Endothelial cell of umbilical vein (primary cell): ENCODE data around the gene SUPT3H. TPM values are rescaled to one million over a fixed set of nuclear protein-coding genes. Genes with fewer than 3 reads are reported as not detected.

Experiments
- BruUV-seq: library from RNA; stranded (reverse); fragments of 400-500 nt; replicated peaks from 2 replicates; lab custom pipeline; 2021; lab: Mats Ljungman, UMichigan
- CTCF ChIA-PET: fragments of 300-600, 350-600 bp; sonication (Branson Sonifier 250); formaldehyde crosslinking; loops from one replicate; lab custom pipeline; 2021; ENCODE audit warnings: antibody characterized with exemption, inconsistent platforms; lab: Charles Lee
- POLR2A ChIA-PET: fragments of 300-600, 350-600 bp; sonication (Branson Sonifier 250); formaldehyde crosslinking; loops from one replicate; lab custom pipeline; 2021; ENCODE audit warnings: antibody characterized with exemption, inconsistent platforms; lab: Charles Lee
- DNase-seq: peaks from one replicate; pipeline ENCODE4 v3.0.0-alpha.2; 2011; ENCODE audit warnings: low read depth, low spot score
- FAIRE-seq: peaks from 2 replicates; lab custom pipeline; 2011; peaks lifted over from hg19 to GRCh38; lab: Jason Lieb, UNC
- H2AFZ ChIP-seq: 2 replicates; pipeline ENCODE4 v1.6.0; 2012; ENCODE audit warnings: low read depth, low read length, control low read depth, inconsistent platforms
- H3K27ac ChIP-seq: 2 replicates; pipeline ENCODE4 v1.5.1; 2011; ENCODE audit warnings: low read depth, mild to moderate bottlenecking, control low read depth, low read length, moderate library complexity; ENCODE audit not compliant: insufficient read depth
- H3K27me3 ChIP-seq, 2 experiments: 2 replicates each; pipeline versions ENCODE4 v1.6.0 to v1.6.1; 2011; ENCODE audit warnings: low read length in 2 of 2, mixed read lengths in 1 of 2; ENCODE audit not compliant: control insufficient read depth in 2 of 2, insufficient read depth in 2 of 2
- H3K36me3 ChIP-seq, 2 experiments: 2 replicates in 1 of 2; 3 replicates in 1 of 2; pipeline ENCODE4 v1.5.1; 2011; ENCODE audit warnings: low read length in 2 of 2, mild to moderate bottlenecking in 1 of 2, moderate library complexity in 1 of 2; ENCODE audit not compliant: control insufficient read depth in 2 of 2, insufficient read depth in 2 of 2; ENCODE audit errors: extremely low read depth in 1 of 2
- H3K4me1 ChIP-seq: 3 replicates; pipeline ENCODE4 v1.5.1; 2011; ENCODE audit warnings: mild to moderate bottlenecking, low read length; ENCODE audit not compliant: control insufficient read depth, insufficient read depth; ENCODE audit errors: extremely low read depth
- H3K4me2 ChIP-seq: 2 replicates; pipeline ENCODE4 v1.6.1; 2011; ENCODE audit warnings: low read length, control low read depth, mixed read lengths; ENCODE audit not compliant: insufficient read depth
- H3K4me3 ChIP-seq, 3 experiments: fragments of 200-600 bp in 1 of 3; sonication (generic), shearing (Covaris generic) in 1 of 3; replicated peaks in 1 of 3; 2 replicates each; pipeline ENCODE4 v1.5.1; 2011 to 2016; ENCODE audit warnings: control low read depth in 3 of 3, low read length in 3 of 3, mild to moderate bottlenecking in 2 of 3, inconsistent platforms in 1 of 3, low read depth in 1 of 3, moderate library complexity in 1 of 3; ENCODE audit not compliant: insufficient read depth in 1 of 3
- H3K79me2 ChIP-seq: 2 replicates; pipeline ENCODE4 v1.6.0; 2012; ENCODE audit warnings: low read length, inconsistent platforms; ENCODE audit not compliant: control insufficient read depth, insufficient read depth
- H3K9ac ChIP-seq: replicated peaks from 2 replicates; pipeline ENCODE3; 2011; ENCODE audit warnings: low read length, control low read depth; ENCODE audit not compliant: insufficient read depth; ENCODE audit errors: extremely low read depth
- H3K9me1 ChIP-seq: replicated peaks from 3 replicates; pipeline ENCODE4 v1.6.0; 2011; ENCODE audit warnings: mild to moderate bottlenecking, low read length; ENCODE audit not compliant: control insufficient read depth, insufficient read depth; ENCODE audit errors: extremely low read depth
- H3K9me3 ChIP-seq: replicated peaks from 2 replicates; pipeline ENCODE4 v1.5.1; 2012; ENCODE audit warnings: low read length, inconsistent platforms; ENCODE audit not compliant: control insufficient read depth, insufficient read depth
- H4K20me1 ChIP-seq: replicated peaks from 2 replicates; pipeline ENCODE3; 2011; ENCODE audit warnings: mild to moderate bottlenecking, low read length; ENCODE audit not compliant: control insufficient read depth, insufficient read depth; ENCODE audit errors: extremely low read depth
- CTCF ChIP-seq, 2 donors: IDR thresholded peaks; 1 replicate in 1 of 2; 2 replicates in 1 of 2; pipeline ENCODE4 v1.5.1; 2011; ENCODE audit warnings: low read length in 2 of 2, mild to moderate bottlenecking in 2 of 2, moderate library complexity in 2 of 2, control low read depth in 1 of 2, inconsistent platforms in 1 of 2, low read depth in 1 of 2; ENCODE audit not compliant: insufficient read depth in 1 of 2; ENCODE audit errors: extremely low read depth in 1 of 2
- EZH2 ChIP-seq: IDR thresholded peaks from 2 replicates; pipeline ENCODE4 v1.6.1; 2012; ENCODE audit warnings: borderline replicate concordance, low read depth, mild to moderate bottlenecking, moderate library complexity, low read length, inconsistent platforms; ENCODE audit not compliant: severe bottlenecking
- FOS ChIP-seq: IDR thresholded peaks from 2 replicates; pipeline ENCODE4 v1.6.1; 2011; ENCODE audit warnings: mild to moderate bottlenecking, low read length, moderate library complexity, borderline replicate concordance; ENCODE audit not compliant: insufficient read depth
- GATA2 ChIP-seq: IDR thresholded peaks from 2 replicates; pipeline ENCODE4 v1.7.0; 2011; ENCODE audit warnings: low read depth, mild to moderate bottlenecking, moderate library complexity, mixed read lengths, low read length; ENCODE audit not compliant: insufficient read length, insufficient read depth
- JUN ChIP-seq: IDR thresholded peaks from 2 replicates; pipeline ENCODE4 v1.6.1; 2011; ENCODE audit warnings: borderline replicate concordance, low read depth; ENCODE audit not compliant: insufficient read length, insufficient read depth
- MAX ChIP-seq: IDR thresholded peaks from 2 replicates; pipeline ENCODE4 v1.6.1; 2011; ENCODE audit not compliant: insufficient read depth, insufficient read length
- MYC ChIP-seq: IDR thresholded peaks from one replicate; pipeline ENCODE4 v1.6.1; 2011; ENCODE audit warnings: mild to moderate bottlenecking, low read depth, low read length
- POLR2A ChIP-seq: IDR thresholded peaks from 2 replicates; pipeline ENCODE4 v1.6.1; 2012; ENCODE audit warnings: low read depth, mild to moderate bottlenecking, control low read depth, low read length
- POLR2AphosphoS5 ChIP-seq: IDR thresholded peaks from 2 replicates; pipeline ENCODE4 v1.6.1; 2012; ENCODE audit warnings: low read depth, mild to moderate bottlenecking, control low read depth, low read length, moderate library complexity; ENCODE audit not compliant: insufficient read depth
- dilution Hi-C: fragments of 300-500 bp; cut with MboI; formaldehyde crosslinking; loops from one replicate; pipeline ENCODE4 v1.15.0; 2019; ENCODE audit warnings: low sequenced_read_pairs; ENCODE audit not compliant: extremely low pct_ligation_motif_present
- intact Hi-C: fragments of 100-400 bp; cut with micrococcal nuclease; formaldehyde crosslinking; loops from one replicate; pipeline ENCODE4 v1.10.0; 2022
- polyA plus RNA-seq, 4 experiments: library from polyadenylated mRNA; depleted of rRNA in 3 of 4; stranded (reverse) in 3 of 4; unstranded in 1 of 4; fragments of >200 nt; gene quantifications; 2 replicates each; pipeline versions ENCODE4 v1.2.1 to v1.2.3, GENCODE V29; 2011 to 2012; ENCODE audit warnings: missing spikeins in 1 of 4
- total RNA-seq: library from RNA; stranded (reverse); gene quantifications from 2 replicates; pipeline ENCODE4 v1.2.3, GENCODE V29; 2021

The SUPT3H gene
- total and polyA plus RNA-seq, 2 donors (not counting 3 experiments of a cell fraction or from before 2014, with no cell fraction given), result 8.3 to 9.8 TPM

DNA sequence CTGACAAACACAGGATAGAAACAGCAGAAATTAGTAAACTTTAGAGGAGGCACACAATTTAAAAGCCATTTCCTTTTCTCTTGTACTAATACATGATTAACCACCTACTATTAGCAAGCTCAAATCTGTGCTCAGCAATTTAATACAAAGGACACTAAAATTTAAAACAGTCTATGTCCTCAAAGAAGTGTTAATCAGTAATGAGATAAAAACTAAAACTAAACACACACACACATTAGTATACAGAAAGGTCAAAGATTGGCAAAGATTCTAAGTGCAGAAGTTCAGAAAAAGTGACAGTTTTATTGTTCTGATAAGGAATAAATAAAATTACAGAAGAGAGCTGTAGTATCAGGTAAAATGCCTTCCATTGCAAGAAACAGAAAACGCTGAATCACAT lies 123.5 kb downstream of the SUPT3H start:
- Histone ChIP-seq H3K4me3 (no peak overlapping the region), H3K4me2 (no peak overlapping the region), H3K9me1 (no peaks in the 10 kb centered on the region), H4K20me1 (no peaks in the 10 kb centered on the region), H3K36me3 (no peaks in the 10 kb centered on the region), H3K27ac (no peak overlapping the region), H3K27me3 (no peaks in the 10 kb centered on the region), H3K9me3 (no peaks in the 10 kb centered on the region), H3K79me2 (no peaks in the 10 kb centered on the region), H3K4me1 (no peaks in the 10 kb centered on the region), H3K9ac (no peak overlapping the region), H2AFZ (no peak overlapping the region)
- BruUV-seq, result no TSS peak
- dilution Hi-C loops (no loop called here), intact Hi-C loops (no loop called here)
- no peak for FAIRE-seq
- no peak for DNase-seq
- ChIA-PET CTCF (interaction anchor here (1.0 kb wide), 1 partner anchor 21 kb away, joined by 3 read pairs; no protein-coding TSS in a partner anchor), POLR2A (no interaction called here)
- TF ChIP-seq CTCF (IDR thresholded peaks at IDR 0.05; ENCODE audit: extremely low read depth in 1 of 2, insufficient read depth in 1 of 2, low read depth in 1 of 2, low read length in 2 of 2), result no peak
- TF ChIP-seq MAX, result no peak
- TF ChIP-seq POLR2A, result no peak
- TF ChIP-seq JUN, result no peak

- TF ChIP-seq MAX (no peak), POLR2AphosphoS5 (no peak), GATA2 (no peak), MYC (no peak), JUN (no peak), FOS (no peak), POLR2A (no peak), CTCF (IDR thresholded peaks at IDR 0.05; ENCODE audit: extremely low read depth in 1 of 2, insufficient read depth in 1 of 2, low read depth in 1 of 2, low read length in 2 of 2) (no peak), EZH2 (no peak)
- Histone ChIP-seq H4K20me1 (no peaks in the 10 kb centered on the region), H3K4me3 (no peak overlapping the region), H3K27ac (no peak overlapping the region), H3K9me3 (no peaks in the 10 kb centered on the region), H3K4me1 (no peaks in the 10 kb centered on the region), H3K9ac (no peak overlapping the region), H3K79me2 (no peaks in the 10 kb centered on the region), H3K36me3 (no peaks in the 10 kb centered on the region), H3K9me1 (no peaks in the 10 kb centered on the region), H2AFZ (no peak overlapping the region), H3K27me3 (no peaks in the 10 kb centered on the region), H3K4me2 (no peak overlapping the region)
- no TSS peak for BruUV-seq
- DNase-seq (no peak), FAIRE-seq (no peak)
- POLR2A ChIA-PET, result no interaction called here
- intact Hi-C loops (no loop called here), dilution Hi-C loops (no loop called here)
- CTCF ChIA-PET, result interaction anchor here (1.0 kb wide), 1 partner anchor 20 kb away, joined by 3 read pairs; no protein-coding TSS in a partner anchor
These were observed 124.3 kb downstream of the SUPT3H start for GRCh38 chr6:45253453-45253852.
